HepG2 (cell line): ENCODE data around the gene PCDHGA2. TPM values are rescaled to one million over a fixed set of nuclear protein-coding genes. Genes with fewer than 3 reads are reported as not detected.

Source experiments
- E2F5 ChIP-seq: sonication (generic); formaldehyde crosslinking; conservative IDR thresholded peaks from 2 replicates; pipeline ENCODE4 v1.4.0; 2020; ENCODE audit warnings: missing genetic modification reagents
- EP300 ChIP-seq, 3 experiments: sonication (generic) in 1 of 3; formaldehyde crosslinking in 1 of 3; IDR thresholded peaks; 2 replicates each; pipeline versions ENCODE4 v1.5.1 to v1.6.1; 2011 to 2020; ENCODE audit warnings: low read depth in 2 of 3, low read length in 2 of 3, borderline replicate concordance in 1 of 3, improper control_type of control experiment in 1 of 3, mild to moderate bottlenecking in 1 of 3, missing genetic modification reagents in 1 of 3, moderate library complexity in 1 of 3
- FOXJ3 ChIP-seq: sonication (generic); formaldehyde crosslinking; IDR thresholded peaks from 2 replicates; pipeline ENCODE4 v1.4.0; 2020; ENCODE audit warnings: missing genetic modification reagents, mild to moderate bottlenecking, borderline replicate concordance
- GPN1 ChIP-seq: sonication (generic); formaldehyde crosslinking; IDR thresholded peaks from 2 replicates; pipeline ENCODE4 v1.5.1; 2020; ENCODE audit warnings: missing genetic modification reagents, borderline replicate concordance
- HES4 ChIP-seq: sonication (generic); formaldehyde crosslinking; IDR thresholded peaks from 2 replicates; pipeline ENCODE4 v1.9.0; 2021; ENCODE audit warnings: mild to moderate bottlenecking, missing genetic modification reagents, borderline replicate concordance
- MAFF ChIP-seq: IDR thresholded peaks from 2 replicates; pipeline ENCODE4 v1.6.1; 2011; ENCODE audit warnings: low read depth, low read length, improper control_type of control experiment
- MAX ChIP-seq: IDR thresholded peaks from 2 replicates; pipeline ENCODE4 v1.6.1; 2012; ENCODE audit warnings: inconsistent platforms
- MIXL1 ChIP-seq: IDR thresholded peaks from 2 replicates; pipeline ENCODE4 v1.6.1; 2016
- MLLT10 ChIP-seq: sonication (generic); formaldehyde crosslinking; IDR thresholded peaks from 2 replicates; pipeline ENCODE4 v1.4.0; 2020; ENCODE audit warnings: missing genetic modification reagents
- PLRG1 ChIP-seq: fragments of 450-650 bp; conservative IDR thresholded peaks from 2 replicates; pipeline ENCODE4 v1.6.1; 2016
- SRSF1 ChIP-seq: fragments of 200-400 bp; formaldehyde crosslinking; optimal IDR thresholded peaks from 2 replicates; pipeline ENCODE3; 2017; ENCODE audit warnings: mild to moderate bottlenecking, low read depth, low read length, moderate library complexity
- SYNCRIP ChIP-seq: fragments of 200-400 bp; formaldehyde crosslinking; IDR thresholded peaks from 2 replicates; pipeline ENCODE4 v1.6.1; 2018; ENCODE audit warnings: mild to moderate bottlenecking, low read depth, low read length; ENCODE audit not compliant: insufficient read depth
- U2AF1 ChIP-seq: fragments of 200-400 bp; formaldehyde crosslinking; optimal IDR thresholded peaks from 2 replicates; pipeline ENCODE3; 2017; ENCODE audit warnings: mild to moderate bottlenecking, low read depth, low read length
- ZFP82 ChIP-seq: sonication (generic); formaldehyde crosslinking; IDR thresholded peaks from 2 replicates; pipeline ENCODE4 v1.5.1; 2020; ENCODE audit warnings: mild to moderate bottlenecking, missing genetic modification reagents, borderline replicate concordance
- ZKSCAN8 ChIP-seq: IDR thresholded peaks from 2 replicates; pipeline ENCODE4 v1.6.1; 2016; ENCODE audit warnings: borderline replicate concordance, missing genetic modification reagents, missing compliant biosample characterization
- ZNF160 ChIP-seq: sonication (generic); formaldehyde crosslinking; IDR thresholded peaks from 2 replicates; pipeline ENCODE4 v1.8.0; 2022; ENCODE audit warnings: mild to moderate bottlenecking, inconsistent platforms, missing genetic modification reagents
- ZNF34 ChIP-seq: sonication (generic); formaldehyde crosslinking; IDR thresholded peaks from 2 replicates; pipeline ENCODE4 v1.4.0; 2020; ENCODE audit warnings: mild to moderate bottlenecking, missing genetic modification reagents, borderline replicate concordance
- ZNF362 ChIP-seq: sonication (generic); formaldehyde crosslinking; IDR thresholded peaks from 2 replicates; pipeline ENCODE4 v1.4.0; 2020; ENCODE audit warnings: missing genetic modification reagents, mild to moderate bottlenecking, borderline replicate concordance
- ZNF468 ChIP-seq: sonication (generic); formaldehyde crosslinking; IDR thresholded peaks from 2 replicates; pipeline ENCODE4 v1.8.0; 2022; ENCODE audit warnings: mild to moderate bottlenecking, moderate library complexity, missing genetic modification reagents
- ZNF556 ChIP-seq: sonication (generic); formaldehyde crosslinking; IDR thresholded peaks from 2 replicates; pipeline ENCODE4 v1.4.0; 2020; ENCODE audit warnings: mild to moderate bottlenecking, missing genetic modification reagents, borderline replicate concordance
- ZNF672 ChIP-seq: sonication (generic); formaldehyde crosslinking; IDR thresholded peaks from 2 replicates; pipeline ENCODE4 v1.8.1; 2022; ENCODE audit warnings: missing genetic modification reagents
- ZNF792 ChIP-seq: IDR thresholded peaks from 2 replicates; pipeline ENCODE4 v1.6.1; 2016
- ZSCAN30 ChIP-seq: sonication (generic); formaldehyde crosslinking; IDR thresholded peaks from 2 replicates; pipeline ENCODE4 v1.5.0; 2020; ENCODE audit warnings: mild to moderate bottlenecking, missing genetic modification reagents
- polyA plus RNA-seq, 8 experiments: library from polyadenylated mRNA; depleted of rRNA in 3 of 8; stranded (reverse) in 7 of 8; unstranded in 1 of 8; fragments of >200 nt; fragmentation: Illumina TruSeq in 4 of 8; extraction: Trizol in 4 of 8; gene quantifications; 2 replicates each; pipeline versions ENCODE4 v1.2.1 to v1.2.3, GENCODE V29; 2011 to 2016; ENCODE audit warnings: low read depth in 4 of 8, missing spikeins in 1 of 8, mixed read lengths in 1 of 8; ENCODE audit not compliant: insufficient read depth in 1 of 8
- total RNA-seq, 5 experiments: library from RNA; depleted of rRNA; stranded (reverse); fragments of >200 nt; fragmentation: Illumina TruSeq; extraction: Trizol; gene quantifications; 2 replicates each; pipeline ENCODE4 v1.2.3, GENCODE V29; 2016; ENCODE audit warnings: low read depth in 1 of 5
- TF ChIP-seq, protein P1 (sequence below): sonication (generic); formaldehyde crosslinking; IDR thresholded peaks from 2 replicates; pipeline ENCODE4 v1.5.0; 2020; ENCODE audit warnings: mild to moderate bottlenecking, missing genetic modification reagents, moderate library complexity
- TF ChIP-seq, protein P2 (sequence below): sonication (generic); formaldehyde crosslinking; IDR thresholded peaks from 2 replicates; pipeline ENCODE4 v1.8.1; 2023; ENCODE audit warnings: mild to moderate bottlenecking, missing genetic modification reagents

PCDHGA2 gene
- total and polyA plus RNA-seq, 2 of the 13 experiments (the other 11 are each of a cell fraction or from before 2014, with no cell fraction given): 0.04 to 0.11 TPM

- TF ChIP-seq FOXJ3 (CRISPR knock-in tag) (no peak), HES4 (no peak), ZFP82 (no peak), GPN1 (CRISPR knock-in tag) (no peak), ZSCAN30 (CRISPR knock-in tag) (no peak), ZNF160 (no peak), MLLT10 (no peak), EP300 (IDR thresholded peaks at IDR 0.05; ENCODE audit: low read depth in 2 of 2, low read length in 2 of 2) (no peak), EP300 (CRISPR knock-in tag; IDR thresholded peaks at IDR 0.05; ENCODE audit: borderline replicate concordance) (no peak), MIXL1 (0 out of 2 replicates have a peak, but pooled peaks have one; percentile 31), SYNCRIP (no peak), U2AF1 (no peak), ZNF362 (peak; percentile 87), ZKSCAN8 (CRISPR knock-in tag) (no peak), SRSF1 (no peak), ZNF792 (no peak), MAFF (no peak), MAX (peak; percentile 49; the same call in 1 of the 2 replicates), ZNF468 (no peak), E2F5 (CRISPR knock-in tag) (no peak), PLRG1 (no peak), ZNF556 (CRISPR knock-in tag) (peak; percentile 21; the same call in 1 of the 2 replicates), ZNF34 (CRISPR knock-in tag) (no peak), ZNF672 (CRISPR knock-in tag) (no peak)
- TF ChIP-seq, protein P1, sequence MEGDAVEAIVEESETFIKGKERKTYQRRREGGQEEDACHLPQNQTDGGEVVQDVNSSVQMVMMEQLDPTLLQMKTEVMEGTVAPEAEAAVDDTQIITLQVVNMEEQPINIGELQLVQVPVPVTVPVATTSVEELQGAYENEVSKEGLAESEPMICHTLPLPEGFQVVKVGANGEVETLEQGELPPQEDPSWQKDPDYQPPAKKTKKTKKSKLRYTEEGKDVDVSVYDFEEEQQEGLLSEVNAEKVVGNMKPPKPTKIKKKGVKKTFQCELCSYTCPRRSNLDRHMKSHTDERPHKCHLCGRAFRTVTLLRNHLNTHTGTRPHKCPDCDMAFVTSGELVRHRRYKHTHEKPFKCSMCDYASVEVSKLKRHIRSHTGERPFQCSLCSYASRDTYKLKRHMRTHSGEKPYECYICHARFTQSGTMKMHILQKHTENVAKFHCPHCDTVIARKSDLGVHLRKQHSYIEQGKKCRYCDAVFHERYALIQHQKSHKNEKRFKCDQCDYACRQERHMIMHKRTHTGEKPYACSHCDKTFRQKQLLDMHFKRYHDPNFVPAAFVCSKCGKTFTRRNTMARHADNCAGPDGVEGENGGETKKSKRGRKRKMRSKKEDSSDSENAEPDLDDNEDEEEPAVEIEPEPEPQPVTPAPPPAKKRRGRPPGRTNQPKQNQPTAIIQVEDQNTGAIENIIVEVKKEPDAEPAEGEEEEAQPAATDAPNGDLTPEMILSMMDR (CRISPR knock-in tag): peak; percentile 58
- TF ChIP-seq, protein P2, sequence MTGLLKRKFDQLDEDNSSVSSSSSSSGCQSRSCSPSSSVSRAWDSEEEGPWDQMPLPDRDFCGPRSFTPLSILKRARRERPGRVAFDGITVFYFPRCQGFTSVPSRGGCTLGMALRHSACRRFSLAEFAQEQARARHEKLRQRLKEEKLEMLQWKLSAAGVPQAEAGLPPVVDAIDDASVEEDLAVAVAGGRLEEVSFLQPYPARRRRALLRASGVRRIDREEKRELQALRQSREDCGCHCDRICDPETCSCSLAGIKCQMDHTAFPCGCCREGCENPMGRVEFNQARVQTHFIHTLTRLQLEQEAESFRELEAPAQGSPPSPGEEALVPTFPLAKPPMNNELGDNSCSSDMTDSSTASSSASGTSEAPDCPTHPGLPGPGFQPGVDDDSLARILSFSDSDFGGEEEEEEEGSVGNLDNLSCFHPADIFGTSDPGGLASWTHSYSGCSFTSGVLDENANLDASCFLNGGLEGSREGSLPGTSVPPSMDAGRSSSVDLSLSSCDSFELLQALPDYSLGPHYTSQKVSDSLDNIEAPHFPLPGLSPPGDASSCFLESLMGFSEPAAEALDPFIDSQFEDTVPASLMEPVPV: no peak
These were observed 8.1 kb upstream of the PCDHGA2 start, which contains the start of gene PCDHGA1 (continued) for GRCh38 chr5:141330299-141331080.
